ENCODE results near the gene AHRR. TPM values are rescaled to one million over a fixed set of nuclear protein-coding genes. Genes with fewer than 3 reads are reported as not detected.
"Not testable (repeated sequence)": the region's sequence is repeated elsewhere in the genome, so short reads cannot be mapped to it uniquely, and the experiment has no call there.

The AHRR gene
- total RNA-seq, 1 donor from 2014 or later, result 0.53 TPM

- H3K4me3 ChIP-seq (ENCODE audit: low read depth, low read length), result no peak overlapping the region
- TF ChIP-seq, protein P1, sequence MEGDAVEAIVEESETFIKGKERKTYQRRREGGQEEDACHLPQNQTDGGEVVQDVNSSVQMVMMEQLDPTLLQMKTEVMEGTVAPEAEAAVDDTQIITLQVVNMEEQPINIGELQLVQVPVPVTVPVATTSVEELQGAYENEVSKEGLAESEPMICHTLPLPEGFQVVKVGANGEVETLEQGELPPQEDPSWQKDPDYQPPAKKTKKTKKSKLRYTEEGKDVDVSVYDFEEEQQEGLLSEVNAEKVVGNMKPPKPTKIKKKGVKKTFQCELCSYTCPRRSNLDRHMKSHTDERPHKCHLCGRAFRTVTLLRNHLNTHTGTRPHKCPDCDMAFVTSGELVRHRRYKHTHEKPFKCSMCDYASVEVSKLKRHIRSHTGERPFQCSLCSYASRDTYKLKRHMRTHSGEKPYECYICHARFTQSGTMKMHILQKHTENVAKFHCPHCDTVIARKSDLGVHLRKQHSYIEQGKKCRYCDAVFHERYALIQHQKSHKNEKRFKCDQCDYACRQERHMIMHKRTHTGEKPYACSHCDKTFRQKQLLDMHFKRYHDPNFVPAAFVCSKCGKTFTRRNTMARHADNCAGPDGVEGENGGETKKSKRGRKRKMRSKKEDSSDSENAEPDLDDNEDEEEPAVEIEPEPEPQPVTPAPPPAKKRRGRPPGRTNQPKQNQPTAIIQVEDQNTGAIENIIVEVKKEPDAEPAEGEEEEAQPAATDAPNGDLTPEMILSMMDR (IDR thresholded peaks at IDR 0.05; ENCODE audit: insufficient read depth, low read length, severe bottlenecking), result no peak
- H3K27me3 ChIP-seq (ENCODE audit: control insufficient read depth, insufficient read depth, low read length), result peaks cover 6% of the 10 kb centered on the region
- H3K36me3 ChIP-seq (ENCODE audit: control insufficient read depth, insufficient read depth, low read length), result no peaks in the 10 kb centered on the region
- FAIRE-seq (no peak), DNase-seq (ENCODE audit: low read depth) (no peak)
Observed at GRCh38 chr5:396531-396961, 75.0 kb downstream of the AHRR start.

GRCh38 chr5:398141-398474, 76.6 kb downstream of the AHRR start:
- H3K36me3 ChIP-seq (ENCODE audit: control insufficient read depth, insufficient read depth, low read length); H3K4me3 ChIP-seq (ENCODE audit: low read depth, low read length); DNase-seq (ENCODE audit: low read depth); H3K27me3 ChIP-seq (ENCODE audit: control insufficient read depth, insufficient read depth, low read length): not testable (repeated sequence)
- peak; percentile 13 for FAIRE-seq

GRCh38 chr5:398475-399295, 77.2 kb downstream of the AHRR start:
- FAIRE-seq, result no peak
- H3K27me3 ChIP-seq (ENCODE audit: control insufficient read depth, insufficient read depth, low read length), result peaks cover 6% of the 10 kb centered on the region
- no peaks in the 10 kb centered on the region for H3K36me3 ChIP-seq (ENCODE audit: control insufficient read depth, insufficient read depth, low read length)
- no peak overlapping the region for H3K4me3 ChIP-seq (ENCODE audit: low read depth, low read length)
- no peak for DNase-seq (ENCODE audit: low read depth)
- TF ChIP-seq, protein P1 (IDR thresholded peaks at IDR 0.05; ENCODE audit: insufficient read depth, low read length, severe bottlenecking), result no peak

- Histone ChIP-seq H3K4me3 (ENCODE audit: low read depth, low read length) (no peak overlapping the region), H3K36me3 (ENCODE audit: control insufficient read depth, insufficient read depth, low read length) (no peaks in the 10 kb centered on the region), H3K27me3 (ENCODE audit: control insufficient read depth, insufficient read depth, low read length) (peaks cover 10% of the 10 kb centered on the region)
- TF ChIP-seq, protein P1 (IDR thresholded peaks at IDR 0.05; ENCODE audit: insufficient read depth, low read length, severe bottlenecking), result no peak
- FAIRE-seq, result no peak
- DNase-seq (ENCODE audit: low read depth), result no peak
Observed at GRCh38 chr5:399296-400281, 78.1 kb downstream of the AHRR start.

- Histone ChIP-seq H3K4me3 (ENCODE audit: low read depth, low read length) (no peak overlapping the region), H3K36me3 (ENCODE audit: control insufficient read depth, insufficient read depth, low read length) (no peaks in the 10 kb centered on the region), H3K27me3 (ENCODE audit: control insufficient read depth, insufficient read depth, low read length) (peaks cover 11% of the 10 kb centered on the region)
- FAIRE-seq, result no peak
- DNase-seq (ENCODE audit: low read depth), result no peak
- TF ChIP-seq, protein P1 (IDR thresholded peaks at IDR 0.05; ENCODE audit: insufficient read depth, low read length, severe bottlenecking), result no peak
Observed at GRCh38 chr5:400282-401145, 79.0 kb downstream of the AHRR start.
